Activated naive CD4-positive, alpha-beta T cell treated with anti-CD3 and anti-CD28 coated beads, Interleukin-2, amount 50 U/mL, for 24 hours (primary cell): Measurements from ENCODE around the gene INSYN2B.

Source experiments
- H3K27ac Mint-ChIP-seq: one replicate; pipeline ENCODE4 v1.8.0; 2021; ENCODE audit warnings: mild to moderate bottlenecking, mixed read lengths
- H3K27me3 Mint-ChIP-seq: one replicate; pipeline ENCODE4 v1.8.0; 2021; ENCODE audit warnings: mixed read lengths
- H3K36me3 Mint-ChIP-seq: one replicate; pipeline ENCODE4 v1.8.0; 2021; ENCODE audit warnings: mixed read lengths
- H3K4me1 Mint-ChIP-seq: one replicate; pipeline ENCODE4 v1.8.0; 2021; ENCODE audit warnings: mixed read lengths
- H3K4me3 Mint-ChIP-seq: one replicate; pipeline ENCODE4 v1.8.0; 2021; ENCODE audit warnings: mild to moderate bottlenecking, mixed read lengths
- H3K9me3 Mint-ChIP-seq: one replicate; pipeline ENCODE4 v1.8.0; 2021; ENCODE audit warnings: mixed read lengths

The INSYN2B gene

DNA sequence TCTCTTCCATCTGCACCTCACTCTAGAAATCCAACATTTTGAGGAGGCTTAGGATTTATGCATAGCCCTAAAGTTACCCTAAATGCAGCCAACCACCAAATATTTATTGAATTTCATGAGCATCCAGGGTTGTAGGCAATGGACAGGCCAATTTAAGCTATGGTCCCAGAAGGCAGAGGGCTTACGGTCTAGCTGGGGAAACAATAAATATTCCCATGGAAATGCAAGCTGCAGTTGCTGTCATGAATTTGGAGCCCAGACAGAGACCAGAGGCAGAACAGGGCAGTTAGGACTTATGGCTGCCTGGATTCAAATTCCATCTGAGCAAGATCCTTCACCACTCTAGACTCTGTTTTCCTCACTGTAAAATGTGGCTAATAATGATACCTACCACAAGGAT, 9.1 kb upstream of the INSYN2B start:
- peaks cover 34% of the 10 kb centered on the region for H3K36me3 Mint-ChIP-seq
- H3K27me3 Mint-ChIP-seq = no peaks in the 10 kb centered on the region
- H3K4me3 Mint-ChIP-seq = no peak overlapping the region

DNA sequence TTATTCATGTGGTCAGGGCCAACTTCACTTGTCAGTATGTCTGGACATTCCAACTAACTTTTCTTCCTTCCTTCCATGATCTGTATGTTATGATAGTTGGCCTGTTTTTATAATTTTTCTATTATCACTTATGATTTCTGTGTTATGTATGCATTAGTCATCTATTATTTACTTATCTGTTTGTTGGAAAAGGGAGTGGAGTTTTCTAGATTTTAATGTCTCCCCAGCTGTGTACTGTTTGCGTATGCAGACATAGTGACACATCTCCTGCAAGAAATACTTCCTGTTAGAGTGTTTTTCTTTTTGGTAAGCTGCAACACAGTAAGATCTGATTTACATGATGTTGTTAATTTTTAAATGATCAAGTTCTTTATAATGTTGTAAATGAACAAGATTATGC, 8.7 kb upstream of the INSYN2B start:
- Mint-ChIP-seq H3K36me3 (peaks cover 33% of the 10 kb centered on the region), H3K27ac (no peak overlapping the region), H3K27me3 (no peaks in the 10 kb centered on the region), H3K4me1 (no peaks in the 10 kb centered on the region), H3K4me3 (no peak overlapping the region), H3K9me3 (no peaks in the 10 kb centered on the region)

More for the DNA sequence above, 9.1 kb upstream of the INSYN2B start:
- H3K4me1 Mint-ChIP-seq = no peaks in the 10 kb centered on the region
- H3K27ac Mint-ChIP-seq = no peak overlapping the region
- no peaks in the 10 kb centered on the region for H3K9me3 Mint-ChIP-seq

DNA sequence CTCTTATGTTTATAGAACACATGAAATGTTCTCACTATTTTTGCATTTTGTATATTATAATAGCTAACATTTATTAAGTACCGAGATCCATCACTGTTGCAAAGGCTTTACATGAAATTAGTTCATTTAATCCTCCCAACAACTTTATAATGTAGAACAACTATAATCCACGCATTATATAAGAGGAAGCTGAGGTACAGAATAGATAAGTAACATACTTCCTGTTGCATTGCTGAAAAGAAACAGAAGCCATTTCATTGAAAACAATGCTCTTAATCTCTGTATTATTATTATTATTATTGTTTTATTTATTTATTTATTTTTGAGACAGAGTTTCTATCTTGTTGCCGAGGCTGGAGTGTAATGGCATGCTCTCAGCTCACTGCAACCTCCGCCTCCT, 7.9 kb upstream of the INSYN2B start:
- H3K4me1 Mint-ChIP-seq = no peaks in the 10 kb centered on the region
- H3K36me3 Mint-ChIP-seq = peaks cover 29% of the 10 kb centered on the region
- no peaks in the 10 kb centered on the region for H3K27me3 Mint-ChIP-seq
- no peaks in the 10 kb centered on the region for H3K9me3 Mint-ChIP-seq
- no peak overlapping the region for H3K4me3 Mint-ChIP-seq
- no peak overlapping the region for H3K27ac Mint-ChIP-seq

DNA sequence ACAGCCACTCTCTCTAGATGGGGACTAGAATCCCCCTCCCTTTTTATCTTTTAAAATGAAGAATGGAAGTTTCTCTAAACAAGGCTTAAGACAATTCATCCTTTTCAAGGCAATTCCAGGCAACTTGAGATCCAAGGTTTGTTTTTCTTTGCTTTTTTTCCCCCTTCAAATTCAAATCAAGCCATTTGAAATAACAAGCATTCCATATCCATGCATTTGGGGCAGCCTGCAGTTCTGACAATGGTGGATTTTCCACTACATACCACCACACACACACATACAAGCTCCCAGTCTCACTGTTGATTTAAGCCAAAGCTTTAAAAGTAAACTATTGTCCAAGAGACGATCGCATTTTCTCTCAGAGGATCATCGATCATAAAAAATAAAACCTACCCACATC, 424 bp downstream of the INSYN2B start:
- Mint-ChIP-seq H3K36me3 (peaks cover 11% of the 10 kb centered on the region), H3K27ac (no peak overlapping the region), H3K4me1 (no peaks in the 10 kb centered on the region)

DNA sequence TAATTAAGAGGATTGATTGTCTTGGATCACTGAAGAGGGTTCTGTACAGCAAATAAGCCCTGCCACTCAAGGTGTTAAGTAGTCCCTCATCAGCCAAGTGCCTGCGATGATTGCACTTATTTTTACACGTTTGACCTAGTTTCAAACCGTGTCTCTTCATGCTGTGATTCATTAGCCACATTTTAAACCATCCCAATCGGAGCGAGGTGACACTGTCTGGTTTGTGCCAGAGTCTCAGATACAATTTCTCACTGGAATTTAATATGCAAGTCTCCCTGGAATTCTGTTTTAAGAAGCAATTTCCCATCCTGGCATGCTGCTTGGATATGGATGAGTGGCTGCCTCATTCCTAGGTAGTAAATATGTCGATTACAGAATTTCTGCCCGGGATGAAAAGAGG, 1.6 kb downstream of the INSYN2B start:
- Mint-ChIP-seq H3K4me3 (no peak overlapping the region), H3K4me1 (no peaks in the 10 kb centered on the region), H3K27ac (no peak overlapping the region), H3K9me3 (no peaks in the 10 kb centered on the region), H3K36me3 (peaks cover 10% of the 10 kb centered on the region), H3K27me3 (no peaks in the 10 kb centered on the region)

More for the DNA sequence above, 424 bp downstream of the INSYN2B start:
- Mint-ChIP-seq H3K4me3 (no peak overlapping the region), H3K27me3 (no peaks in the 10 kb centered on the region), H3K9me3 (no peaks in the 10 kb centered on the region)

DNA sequence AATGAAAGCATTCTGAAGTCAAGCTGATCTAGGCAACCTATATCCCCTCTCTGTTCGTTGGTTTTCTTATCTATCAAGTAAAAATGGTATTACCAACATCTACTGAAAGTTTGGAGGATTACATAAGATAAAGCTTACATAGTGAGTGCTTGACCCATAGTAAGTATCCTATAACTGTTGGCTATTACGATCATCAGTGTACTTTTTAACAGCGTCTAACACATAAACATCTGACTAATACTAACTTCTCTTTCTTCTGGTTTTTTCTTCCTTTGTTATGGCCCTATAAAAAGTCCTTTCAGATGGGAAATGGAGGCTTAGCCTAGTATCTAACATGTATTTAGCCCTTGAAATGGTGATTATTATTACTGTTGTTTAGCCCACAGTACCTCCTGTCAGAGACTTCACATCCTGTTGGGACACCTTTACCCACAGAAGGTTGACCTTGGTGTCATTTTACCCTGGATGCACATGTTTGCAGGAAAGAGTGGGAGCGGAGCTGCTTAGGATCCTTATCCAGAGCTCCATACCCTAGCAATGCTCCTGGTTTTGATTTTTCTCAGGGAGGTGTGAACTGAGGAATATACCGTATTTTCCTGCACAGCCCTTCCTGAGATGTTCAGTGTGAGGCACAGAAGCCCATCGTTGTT, 6.0 kb downstream of the INSYN2B start:
- Mint-ChIP-seq H3K4me1 (no peaks in the 10 kb centered on the region), H3K27me3 (no peaks in the 10 kb centered on the region), H3K9me3 (no peaks in the 10 kb centered on the region), H3K27ac (peak overlapping the region; percentile 5), H3K36me3 (peaks cover 5% of the 10 kb centered on the region), H3K4me3 (no peak overlapping the region)

DNA sequence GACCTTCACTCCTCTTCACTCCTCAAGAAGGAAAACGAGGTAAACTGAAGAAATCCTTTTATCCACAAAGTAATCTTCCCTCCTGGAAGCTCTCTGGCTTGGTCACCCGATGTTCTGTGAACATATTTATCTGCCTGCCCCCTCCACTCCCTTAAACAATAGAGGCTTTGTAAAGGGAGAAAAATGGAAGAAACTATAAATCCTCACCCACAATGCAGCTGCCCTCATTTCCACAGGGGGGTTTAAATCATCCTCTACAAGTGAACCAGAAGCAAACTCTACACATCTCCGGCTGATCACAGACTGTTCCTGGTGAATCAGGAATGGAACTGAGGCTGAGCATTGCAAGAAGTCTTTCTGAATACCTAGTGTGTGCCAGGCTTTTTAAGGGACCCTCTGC, 7.2 kb downstream of the INSYN2B start:
- Mint-ChIP-seq H3K9me3 (no peaks in the 10 kb centered on the region), H3K27ac (no peak overlapping the region), H3K27me3 (no peaks in the 10 kb centered on the region), H3K4me1 (no peaks in the 10 kb centered on the region), H3K4me3 (no peak overlapping the region), H3K36me3 (peaks cover 7% of the 10 kb centered on the region)

DNA sequence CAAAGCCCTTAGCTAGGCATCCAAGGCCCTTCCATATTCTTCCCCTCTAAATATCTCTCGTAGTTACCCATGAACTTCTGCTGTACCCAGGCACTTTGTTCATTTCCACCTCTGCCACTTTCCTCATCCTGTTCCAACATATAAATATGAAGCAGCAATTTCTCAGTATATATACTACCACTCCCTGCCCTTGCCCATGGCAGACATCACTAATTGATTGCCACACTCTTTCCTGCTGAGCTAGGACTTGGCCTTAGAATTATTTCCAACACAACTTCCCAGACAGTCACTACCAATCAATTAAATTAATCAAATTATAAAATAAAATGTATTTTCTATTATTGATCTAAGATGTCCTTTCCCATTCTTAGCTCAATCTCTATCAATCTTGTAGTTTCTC, 8.5 kb downstream of the INSYN2B start:
- Mint-ChIP-seq H3K27ac (peak overlapping the region; percentile 48), H3K27me3 (no peaks in the 10 kb centered on the region), H3K4me3 (no peak overlapping the region)

DNA sequence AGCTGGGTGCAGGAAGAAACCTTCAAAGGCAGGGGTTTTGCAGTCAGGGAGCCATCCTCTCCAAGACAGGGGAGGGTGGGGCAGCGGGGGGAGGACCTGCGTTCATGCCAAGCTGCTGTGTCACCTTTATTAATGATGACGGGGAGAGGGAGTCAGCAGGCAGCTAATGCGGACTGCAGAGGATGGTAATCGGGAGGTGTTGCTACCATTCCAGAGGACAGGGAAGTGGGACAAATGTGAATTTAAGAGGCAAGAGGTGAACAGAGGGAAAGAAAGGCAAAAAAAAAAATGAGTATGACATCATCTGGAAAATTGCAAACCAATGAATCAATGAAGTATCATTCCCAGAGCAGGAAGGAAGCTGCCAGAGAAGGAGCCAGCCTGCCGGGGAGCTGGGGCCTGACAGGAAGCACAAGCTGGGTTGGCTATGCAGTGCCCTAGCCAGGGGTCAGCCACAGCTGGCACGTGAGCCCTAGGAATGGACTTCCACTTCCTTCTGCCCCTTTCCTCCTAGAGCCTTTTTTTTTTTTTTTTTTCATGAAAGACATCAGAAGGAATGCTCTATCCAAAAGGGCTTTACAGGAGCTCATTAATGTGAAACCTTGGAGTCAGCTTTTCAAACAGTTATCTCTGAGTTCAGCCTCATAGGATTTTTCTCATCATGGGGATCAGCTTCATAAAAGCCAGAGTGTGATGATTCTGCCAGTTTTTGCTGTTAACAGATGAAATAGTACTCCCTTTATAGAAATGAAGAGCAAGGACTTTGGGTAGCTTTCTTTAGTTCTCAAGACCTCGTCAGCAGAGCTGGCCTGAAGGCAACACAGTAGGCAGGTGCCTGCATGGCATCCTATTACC, 9.2 kb downstream of the INSYN2B start:
- Mint-ChIP-seq H3K4me1 (peaks cover 4% of the 10 kb centered on the region), H3K36me3 (peaks cover 9% of the 10 kb centered on the region), H3K9me3 (no peaks in the 10 kb centered on the region), H3K27ac (no peak overlapping the region), H3K27me3 (no peaks in the 10 kb centered on the region), H3K4me3 (no peak overlapping the region)

More for the DNA sequence above, 8.5 kb downstream of the INSYN2B start:
- Mint-ChIP-seq H3K36me3 (peaks cover 9% of the 10 kb centered on the region), H3K9me3 (no peaks in the 10 kb centered on the region), H3K4me1 (peaks cover 4% of the 10 kb centered on the region)

DNA sequence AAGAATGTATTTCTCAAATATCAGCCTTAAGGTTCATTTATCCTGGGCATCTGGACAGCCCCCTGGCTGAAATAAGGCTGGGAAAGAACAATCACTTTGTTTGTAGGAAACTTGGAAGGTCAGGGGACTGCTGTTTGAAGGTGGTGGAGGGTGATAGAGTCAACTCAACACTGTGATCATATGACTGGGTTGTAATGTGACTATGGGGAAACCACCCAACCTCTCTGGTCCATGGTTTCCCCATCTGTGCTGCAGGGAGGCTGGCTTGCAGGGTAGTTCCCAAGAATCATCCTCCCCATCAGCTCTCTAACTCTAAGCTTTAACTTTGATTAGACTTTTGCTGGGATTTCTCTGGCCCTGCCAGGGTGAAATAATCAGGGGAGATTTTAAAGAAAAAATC, 10.0 kb downstream of the INSYN2B start:
- no peaks in the 10 kb centered on the region for H3K27me3 Mint-ChIP-seq
- H3K4me1 Mint-ChIP-seq = peaks cover 4% of the 10 kb centered on the region
- H3K9me3 Mint-ChIP-seq = no peaks in the 10 kb centered on the region
- peaks cover 10% of the 10 kb centered on the region for H3K36me3 Mint-ChIP-seq
- H3K27ac Mint-ChIP-seq = no peak overlapping the region
- no peak overlapping the region for H3K4me3 Mint-ChIP-seq

DNA sequence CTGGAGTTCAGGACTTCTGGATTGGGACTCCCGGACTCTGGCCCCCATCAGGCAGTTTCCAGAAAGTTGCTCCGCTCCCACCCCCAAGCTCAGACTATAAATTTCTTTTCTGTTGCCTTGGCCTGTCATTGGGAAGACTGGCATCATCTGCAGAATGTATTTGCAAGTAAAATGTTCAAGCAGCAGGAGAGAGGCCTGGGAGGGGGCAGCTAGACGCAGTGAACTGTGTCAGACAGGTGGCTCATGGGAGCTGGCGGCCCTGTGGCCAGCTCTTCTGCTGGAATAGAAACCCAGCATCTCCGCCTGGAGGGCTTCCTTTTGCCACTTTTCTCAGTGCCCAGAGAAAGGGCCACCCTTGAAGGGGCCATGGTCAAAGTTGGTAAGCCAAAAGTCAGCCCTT, 16.0 kb downstream of the INSYN2B start:
- H3K36me3 Mint-ChIP-seq = peaks cover 10% of the 10 kb centered on the region
- peaks cover 8% of the 10 kb centered on the region for H3K4me1 Mint-ChIP-seq
- H3K4me3 Mint-ChIP-seq = no peak overlapping the region
- H3K9me3 Mint-ChIP-seq = no peaks in the 10 kb centered on the region
- H3K27ac Mint-ChIP-seq = no peak overlapping the region
- no peaks in the 10 kb centered on the region for H3K27me3 Mint-ChIP-seq

DNA sequence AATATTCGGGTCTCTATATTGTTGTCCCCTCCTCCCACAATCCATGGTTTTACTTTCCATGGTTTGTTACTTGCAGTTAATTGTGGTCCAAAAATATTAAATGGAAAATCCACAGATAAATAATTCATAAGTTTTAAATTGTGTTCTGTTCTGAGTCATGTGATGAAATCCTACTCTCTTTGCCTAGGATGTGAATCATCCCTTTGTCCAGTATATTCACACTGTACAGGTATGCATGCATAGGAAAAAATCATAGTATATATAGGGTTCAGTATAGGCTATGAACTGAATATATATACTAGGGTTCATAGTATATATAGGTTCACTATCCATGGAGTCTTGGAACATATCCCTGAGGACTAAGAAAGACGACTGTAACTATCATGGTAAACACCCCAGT, 19.6 kb downstream of the INSYN2B start:
- Mint-ChIP-seq H3K36me3 (peaks cover 8% of the 10 kb centered on the region), H3K4me3 (no peak overlapping the region), H3K4me1 (peaks cover 3% of the 10 kb centered on the region), H3K9me3 (no peaks in the 10 kb centered on the region), H3K27ac (no peak overlapping the region), H3K27me3 (no peaks in the 10 kb centered on the region)

DNA sequence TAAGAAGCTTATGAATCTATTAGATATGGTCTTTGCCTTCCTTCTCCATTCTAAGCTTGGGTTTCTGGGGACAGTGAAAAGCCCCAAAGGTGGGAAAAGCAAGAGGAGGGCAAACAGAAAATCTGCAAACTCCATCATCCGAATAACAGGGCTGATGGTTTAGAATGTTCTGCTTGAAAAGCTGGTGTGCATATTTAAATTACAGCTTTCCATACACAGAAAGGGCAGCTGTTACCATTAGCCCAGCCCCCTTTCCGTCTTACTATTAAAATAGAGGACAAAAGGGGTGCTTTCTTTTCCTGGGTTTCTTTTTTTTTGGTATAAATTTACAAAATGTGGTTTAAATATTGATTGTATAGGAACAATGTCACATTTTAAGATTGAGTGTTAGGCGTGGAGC, 22.0 kb downstream of the INSYN2B start:
- no peak overlapping the region for H3K27ac Mint-ChIP-seq
- H3K9me3 Mint-ChIP-seq = no peaks in the 10 kb centered on the region
- no peaks in the 10 kb centered on the region for H3K27me3 Mint-ChIP-seq
- peaks cover 3% of the 10 kb centered on the region for H3K4me1 Mint-ChIP-seq
- peaks cover 6% of the 10 kb centered on the region for H3K36me3 Mint-ChIP-seq
- H3K4me3 Mint-ChIP-seq = no peak overlapping the region

DNA sequence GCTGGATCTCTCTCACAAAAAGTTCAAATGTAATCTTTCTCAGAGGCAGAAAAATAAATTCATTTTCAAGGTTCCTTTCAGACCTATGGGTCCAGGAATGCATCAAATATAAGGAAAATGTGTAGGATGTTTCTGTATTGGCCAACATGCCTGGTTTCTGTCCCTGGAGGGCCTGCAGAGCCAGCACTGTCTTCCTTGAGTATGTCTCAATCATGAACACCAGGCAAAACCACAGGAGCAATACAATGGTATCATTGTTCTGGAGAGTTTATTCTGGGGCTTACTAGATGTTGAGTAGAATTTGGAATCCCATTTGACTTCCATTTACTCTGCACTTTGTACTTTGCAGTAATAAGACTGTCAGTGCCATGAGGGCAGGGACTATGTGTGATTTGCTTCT, 23.5 kb downstream of the INSYN2B start:
- Mint-ChIP-seq H3K27ac (no peak overlapping the region), H3K27me3 (no peaks in the 10 kb centered on the region), H3K4me1 (no peaks in the 10 kb centered on the region), H3K36me3 (peaks cover 7% of the 10 kb centered on the region), H3K9me3 (no peaks in the 10 kb centered on the region), H3K4me3 (no peak overlapping the region)

DNA sequence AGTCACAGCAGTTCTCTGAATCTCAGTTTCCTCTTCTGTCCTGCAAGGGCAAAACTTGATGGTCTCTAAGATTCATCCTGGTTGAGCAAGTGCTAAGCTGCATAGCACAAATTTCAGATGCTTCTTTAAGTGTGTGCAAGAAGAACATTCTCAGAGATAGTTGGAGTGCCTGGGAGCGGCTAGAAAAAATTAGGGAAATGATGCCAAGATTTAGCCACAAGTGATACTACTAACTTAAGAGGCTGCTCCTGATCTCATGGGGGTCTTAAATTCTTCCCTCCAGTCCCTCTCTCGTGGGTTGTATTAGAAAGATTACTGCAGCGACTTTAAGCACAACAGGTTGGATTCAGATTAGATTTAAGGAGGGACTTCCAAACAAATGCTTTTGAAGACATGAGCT, 24.2 kb downstream of the INSYN2B start:
- Mint-ChIP-seq H3K4me3 (no peak overlapping the region), H3K36me3 (peaks cover 7% of the 10 kb centered on the region), H3K9me3 (no peaks in the 10 kb centered on the region), H3K27ac (no peak overlapping the region), H3K4me1 (no peaks in the 10 kb centered on the region), H3K27me3 (no peaks in the 10 kb centered on the region)

DNA sequence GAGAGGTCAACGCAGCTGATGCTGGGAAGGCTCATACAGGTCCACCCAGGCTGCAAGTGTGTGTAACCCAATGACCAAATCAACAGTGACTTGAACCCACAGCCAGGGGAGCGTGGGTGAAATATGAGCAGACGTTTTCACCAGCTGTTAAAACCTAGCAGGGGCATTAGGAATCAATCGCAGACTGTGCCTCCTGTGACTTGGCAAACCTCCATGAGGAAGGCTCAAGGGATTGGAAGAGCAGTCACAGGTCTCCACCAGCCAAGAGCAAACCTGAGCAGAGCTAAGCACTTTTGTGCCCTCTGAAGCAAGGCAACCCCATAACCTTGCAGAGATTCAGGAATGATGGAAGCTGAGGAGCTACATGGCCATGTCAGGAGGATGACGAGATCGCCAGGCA, 25.5 kb downstream of the INSYN2B start:
- Mint-ChIP-seq H3K4me1 (no peaks in the 10 kb centered on the region), H3K9me3 (no peaks in the 10 kb centered on the region), H3K4me3 (no peak overlapping the region), H3K27me3 (no peaks in the 10 kb centered on the region), H3K27ac (no peak overlapping the region), H3K36me3 (peaks cover 7% of the 10 kb centered on the region)
